K562 (cell line): ENCODE measurements around the gene FASN. TPM values are rescaled to one million over a fixed set of nuclear protein-coding genes. Genes with fewer than 3 reads are reported as not detected.

Experiments used
- ARID4B ChIP-seq: sonication (generic); formaldehyde crosslinking; IDR thresholded peaks from 2 replicates; pipeline ENCODE4 v1.8.0; 2022; ENCODE audit warnings: mild to moderate bottlenecking, missing genetic modification reagents
- CREM ChIP-seq: IDR thresholded peaks from 2 replicates; pipeline ENCODE4 v1.6.1; 2014; ENCODE audit warnings: antibody characterized with exemption, low read depth
- EP300 ChIP-seq: IDR thresholded peaks from 2 replicates; pipeline ENCODE4 v1.6.1; 2012; ENCODE audit warnings: low read length, improper control_type of control experiment
- ETV5 ChIP-seq: sonication (generic); formaldehyde crosslinking; IDR thresholded peaks from 2 replicates; pipeline ENCODE4 v1.4.0; 2020; ENCODE audit warnings: low read depth, mild to moderate bottlenecking, missing genetic modification reagents
- ETV6 ChIP-seq, 3 experiments: fragments of 150-350 bp in 1 of 3; sonication (generic) in 1 of 3; formaldehyde crosslinking in 1 of 3; IDR thresholded peaks; 2 replicates each; pipeline versions ENCODE4 v1.6.1 to v1.8.0; 2014 to 2022; ENCODE audit warnings: borderline replicate concordance in 2 of 3, low read depth in 2 of 3, antibody characterized with exemption in 1 of 3, low read length in 1 of 3, mild to moderate bottlenecking in 1 of 3, missing genetic modification reagents in 1 of 3
- GABPB1 ChIP-seq: sonication (generic); formaldehyde crosslinking; IDR thresholded peaks from 2 replicates; pipeline ENCODE4 v1.8.0; 2022; ENCODE audit warnings: mild to moderate bottlenecking, missing genetic modification reagents
- HDAC1 ChIP-seq, 2 experiments: fragments of 450-650 bp; IDR thresholded peaks; 2 replicates each; pipeline ENCODE4 v1.6.1; 2016 to 2017; ENCODE audit warnings: inconsistent platforms in 1 of 2, mild to moderate bottlenecking in 1 of 2, moderate library complexity in 1 of 2
- MBD2 ChIP-seq: sonication (generic); IDR thresholded peaks from 2 replicates; pipeline ENCODE4 v1.6.1; 2016; ENCODE audit warnings: low read depth, borderline replicate concordance
- MCM5 ChIP-seq: fragments of 450-650 bp; IDR thresholded peaks from 2 replicates; pipeline ENCODE4 v1.6.1; 2016; ENCODE audit warnings: low read depth
- NFE2 ChIP-seq: IDR thresholded peaks from 2 replicates; pipeline ENCODE4 v1.6.1; 2014; ENCODE audit warnings: antibody characterized with exemption, low read depth
- POLR2A ChIP-seq: fragments of 450-650 bp; conservative IDR thresholded peaks from 2 replicates; pipeline ENCODE4 v1.6.1; 2016
- SUPT5H ChIP-seq: fragments of 450-650 bp; IDR thresholded peaks from 2 replicates; pipeline ENCODE4 v1.6.1; 2016
- TBP ChIP-seq: optimal IDR thresholded peaks from 2 replicates; pipeline ENCODE3; 2011; ENCODE audit warnings: low read depth, low read length, improper control_type of control experiment
- TCF15 ChIP-seq: fragments of 250-450 bp; sonication (Bioruptor Pico); IDR thresholded peaks from 2 replicates; pipeline ENCODE4 v1.8.0; 2022; ENCODE audit warnings: moderate library complexity, mild to moderate bottlenecking, inconsistent platforms
- TCF3 ChIP-seq: sonication (generic); formaldehyde crosslinking; IDR thresholded peaks from 2 replicates; pipeline ENCODE4 v1.4.0; 2020; ENCODE audit warnings: mild to moderate bottlenecking, missing genetic modification reagents
- TEAD1 ChIP-seq, 2 experiments: fragments of 450-650 bp in 1 of 2; sonication (generic) in 1 of 2; formaldehyde crosslinking; IDR thresholded peaks; 2 replicates each; pipeline versions ENCODE4 v1.4.0 to v1.8.0; 2020 to 2022; ENCODE audit warnings: mild to moderate bottlenecking in 2 of 2, missing genetic modification reagents in 1 of 2
- YY1 ChIP-seq, 3 experiments: IDR thresholded peaks; 2 replicates each; pipeline ENCODE4 v1.6.1; 2011; ENCODE audit warnings: low read length in 2 of 3, mild to moderate bottlenecking in 2 of 3, moderate library complexity in 2 of 3, borderline replicate concordance in 1 of 3, control low read depth in 1 of 3, low read depth in 1 of 3; ENCODE audit not compliant: insufficient read depth in 3 of 3, insufficient replicate concordance in 2 of 3, control insufficient read depth in 1 of 3, insufficient read length in 1 of 3; ENCODE audit errors: extremely low read depth in 1 of 3
- ZKSCAN1 ChIP-seq: fragments of 150-350 bp; IDR thresholded peaks from 2 replicates; pipeline ENCODE4 v1.6.1; 2016; ENCODE audit warnings: low read depth, low read length
- ZNF143 ChIP-seq: sonication (generic); formaldehyde crosslinking; IDR thresholded peaks from 2 replicates; pipeline ENCODE4 v1.9.0; 2022; ENCODE audit warnings: mild to moderate bottlenecking, missing genetic modification reagents
- ZNF253 ChIP-seq: fragments of 250-450 bp; sonication (Bioruptor Pico); conservative IDR thresholded peaks from 2 replicates; pipeline ENCODE4 v1.6.1; 2021; ENCODE audit warnings: mild to moderate bottlenecking
- ZNF830 ChIP-seq: fragments of 250-450 bp; sonication (Bioruptor Pico); IDR thresholded peaks from 2 replicates; pipeline ENCODE4 v1.5.0; 2021; ENCODE audit warnings: mild to moderate bottlenecking
- polyA plus RNA-seq, 8 experiments: library from polyadenylated mRNA; depleted of rRNA in 4 of 8; stranded (reverse) in 5 of 8; unstranded in 3 of 8; fragments of >200 nt; fragmentation: Nextera tagmentation in 2 of 8; fragmentation: Illumina TruSeq in 1 of 8; extraction: Ambion mirVana in 2 of 8; extraction: Trizol in 1 of 8; gene quantifications; 2 replicates each; pipeline versions ENCODE4 v1.2.1 to v1.2.3, GENCODE V29; 2011 to 2014; ENCODE audit warnings: inconsistent platforms in 1 of 8, missing spikeins in 1 of 8
- total RNA-seq, 7 experiments: library from RNA; depleted of rRNA in 6 of 7; stranded (reverse); fragments of >200 nt in 6 of 7; fragmentation: Illumina TruSeq in 2 of 7; extraction: Trizol in 2 of 7; gene quantifications; 2 replicates each; pipeline versions ENCODE4 v1.2.1 to v1.2.3, GENCODE V29; 2011 to 2021; ENCODE audit warnings: low replicate concordance in 1 of 7
- TF ChIP-seq, protein P1 (sequence below): sonication (generic); formaldehyde crosslinking; IDR thresholded peaks from 2 replicates; pipeline ENCODE4 v1.8.1; 2023; ENCODE audit warnings: mild to moderate bottlenecking, missing genetic modification reagents, moderate library complexity

The FASN gene
- total and polyA plus RNA-seq, 9 of the 15 experiments (the other 6 are each of a cell fraction or from before 2014, with no cell fraction given), result 0.15 to 663 (median 49.9) TPM

DNA sequence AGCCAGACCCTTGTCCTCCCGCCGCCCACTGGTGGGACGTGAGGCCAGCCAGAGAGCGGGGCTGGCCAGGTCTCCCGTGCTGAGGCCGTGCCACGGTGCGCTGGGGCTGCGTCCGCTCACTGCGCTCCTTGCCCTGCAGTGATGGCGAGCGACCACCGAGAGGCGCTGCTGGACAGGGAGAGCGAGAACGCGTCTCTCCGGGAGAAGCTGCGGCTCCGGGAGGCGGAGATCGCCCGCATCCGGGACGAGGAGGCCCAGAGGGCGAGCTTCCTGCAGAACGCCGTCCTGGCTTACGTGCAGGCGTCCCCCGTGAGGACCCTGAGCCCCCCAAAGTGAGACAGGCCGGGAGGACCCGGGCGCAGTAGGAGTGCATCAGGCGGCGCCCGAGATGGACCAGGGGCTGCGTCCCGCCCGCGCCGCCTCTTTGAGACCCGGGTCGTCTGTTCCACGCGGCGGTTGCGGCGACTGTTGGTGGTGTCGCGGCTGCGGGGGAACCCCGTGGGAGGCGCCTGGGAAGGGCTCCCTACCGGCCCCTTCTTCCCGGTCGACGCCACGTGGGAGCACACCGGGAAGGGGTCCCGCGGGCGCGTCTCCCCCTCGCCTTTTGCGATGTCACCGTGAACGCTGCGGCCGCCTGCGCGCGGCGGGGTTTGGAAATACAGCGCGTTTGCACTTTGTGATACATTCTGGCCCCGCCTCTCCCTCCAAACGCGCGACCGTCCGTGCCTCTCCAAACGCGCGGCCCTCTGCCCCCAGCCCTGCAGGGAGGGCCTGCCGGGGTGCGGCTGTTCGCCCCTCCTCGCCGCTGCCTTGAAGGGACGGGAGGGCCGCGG is 67.3 kb downstream of the FASN start (continued):
- TF ChIP-seq NFE2 (peak; percentile 51; the same call in 1 of the 2 replicates), EP300 (no peak), TBP (peak; percentile 25), CREM (peak; percentile 71), YY1 (IDR thresholded peaks at IDR 0.05; ENCODE audit: borderline replicate concordance in 1 of 3, control insufficient read depth in 1 of 3, extremely low read depth in 1 of 3, insufficient read depth in 3 of 3, insufficient read length in 1 of 3, insufficient replicate concordance in 2 of 3, low read depth in 1 of 3, low read length in 2 of 3) (peak in 2 of 3 experiments; percentile 39 to 52), ETV5 (peak; percentile 81), HDAC1 (IDR thresholded peaks at IDR 0.05) (peak in 1 of 2 experiments; percentile 77; a peak in 2 of 4 replicates), ETV6 (IDR thresholded peaks at IDR 0.05; ENCODE audit: borderline replicate concordance in 1 of 2, low read depth in 2 of 2, low read length in 1 of 2) (no peak), ETV6 (CRISPR knock-in tag; IDR thresholded peaks at IDR 0.05; ENCODE audit: borderline replicate concordance) (0 out of 2 replicates have a peak, but pooled peaks have one; percentile 23), TCF3 (CRISPR knock-in tag) (no peak), ZNF143 (CRISPR knock-in tag) (no peak; the same call in 1 of the 2 replicates), MBD2 (no peak), ZKSCAN1 (0 out of 2 replicates have a peak, but pooled peaks have one; percentile 18), ZNF253 (CRISPR knock-in tag) (no peak), ARID4B (CRISPR knock-in tag) (peak; percentile 84), MCM5 (no peak), TEAD1 (CRISPR knock-in tag; IDR thresholded peaks at IDR 0.05) (peak in 1 of 2 experiments; percentile 58; a peak in 1 of 4 replicates), GABPB1 (CRISPR knock-in tag) (peak; percentile 84), TCF15 (CRISPR knock-in tag) (no peak), POLR2A (peak; percentile 55; the same call in 1 of the 2 replicates), SUPT5H (peak; percentile 59; the same call in 1 of the 2 replicates), ZNF830 (no peak)
- TF ChIP-seq, protein P1, sequence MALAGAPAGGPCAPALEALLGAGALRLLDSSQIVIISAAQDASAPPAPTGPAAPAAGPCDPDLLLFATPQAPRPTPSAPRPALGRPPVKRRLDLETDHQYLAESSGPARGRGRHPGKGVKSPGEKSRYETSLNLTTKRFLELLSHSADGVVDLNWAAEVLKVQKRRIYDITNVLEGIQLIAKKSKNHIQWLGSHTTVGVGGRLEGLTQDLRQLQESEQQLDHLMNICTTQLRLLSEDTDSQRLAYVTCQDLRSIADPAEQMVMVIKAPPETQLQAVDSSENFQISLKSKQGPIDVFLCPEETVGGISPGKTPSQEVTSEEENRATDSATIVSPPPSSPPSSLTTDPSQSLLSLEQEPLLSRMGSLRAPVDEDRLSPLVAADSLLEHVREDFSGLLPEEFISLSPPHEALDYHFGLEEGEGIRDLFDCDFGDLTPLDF (CRISPR knock-in tag), result 0 out of 2 replicates have a peak, but pooled peaks have one; percentile 56
